HEK293 (cell line): ENCODE data around the gene WDR4.

Experiments used
- CTCF ChIA-PET: fragments of 350-600 bp; formaldehyde crosslinking; extraction: SDS; loops from one replicate; lab custom pipeline; 2021; ENCODE audit warnings: antibody characterized with exemption; lab: Yijun Ruan, JAX
- POLR2A ChIA-PET: fragments of 300-600 bp; formaldehyde crosslinking; extraction: SDS; loops from one replicate; lab custom pipeline; 2020; ENCODE audit warnings: antibody characterized with exemption, inconsistent platforms; lab: Yijun Ruan, JAX
- H3K27ac ChIP-seq: fragments of 200-500 bp; sonication (Bioruptor generic); 2 replicates; pipeline ENCODE4 v1.5.1; 2014; ENCODE audit warnings: low read depth, low read length, control low read depth, inconsistent platforms; ENCODE audit errors: extremely low read depth
- H3K36me3 ChIP-seq, 2 experiments: fragments of 200-500 bp in 1 of 2; sonication (Bioruptor generic) in 1 of 2; 1 replicate in 1 of 2; 2 replicates in 1 of 2; pipeline ENCODE4 v1.5.1; 2014 to 2017; ENCODE audit warnings: inconsistent platforms in 2 of 2, low read length in 2 of 2; ENCODE audit not compliant: control insufficient read depth in 2 of 2, insufficient read depth in 1 of 2
- H3K4me1 ChIP-seq: fragments of 200-500 bp; sonication (Bioruptor generic); 2 replicates; pipeline ENCODE4 v1.5.1; 2014; ENCODE audit warnings: mild to moderate bottlenecking, low read length, inconsistent platforms; ENCODE audit not compliant: control insufficient read depth, insufficient read depth
- H3K4me3 ChIP-seq: 2 replicates; pipeline ENCODE4 v1.5.1; 2011; ENCODE audit warnings: low read depth, mild to moderate bottlenecking, control low read depth, low read length, moderate library complexity
- H3K9me3 ChIP-seq: fragments of 200-500 bp; sonication (Bioruptor generic); 2 replicates; pipeline ENCODE4 v1.5.1; 2014; ENCODE audit warnings: low read depth, low read length, inconsistent platforms; ENCODE audit not compliant: control insufficient read depth, insufficient read depth
- BCL6B ChIP-seq: fragments of 450-650 bp; formaldehyde crosslinking; IDR thresholded peaks from 2 replicates; pipeline ENCODE4 v1.5.1; 2017; ENCODE audit warnings: missing biosample characterization, missing genetic modification characterization
- EGR2 ChIP-seq: fragments of 450-650 bp; formaldehyde crosslinking; IDR thresholded peaks from 2 replicates; pipeline ENCODE4 v1.5.1; 2016; ENCODE audit warnings: low read depth, missing biosample characterization, missing genetic modification characterization
- ELK4 ChIP-seq: IDR thresholded peaks from 2 replicates; pipeline ENCODE4 v1.6.1; 2011; ENCODE audit warnings: mild to moderate bottlenecking, low read depth, low read length, borderline replicate concordance
- GLIS1 ChIP-seq: fragments of 450-650 bp; formaldehyde crosslinking; IDR thresholded peaks from 2 replicates; pipeline ENCODE4 v1.5.1; 2016; ENCODE audit warnings: missing biosample characterization, missing genetic modification characterization
- SALL2 ChIP-seq: fragments of 450-650 bp; formaldehyde crosslinking; IDR thresholded peaks from 2 replicates; pipeline ENCODE4 v1.5.0; 2017; ENCODE audit warnings: missing biosample characterization, mild to moderate bottlenecking, missing genetic modification characterization, borderline replicate concordance
- ZBTB20 ChIP-seq: fragments of 450-650 bp; formaldehyde crosslinking; IDR thresholded peaks from 2 replicates; pipeline ENCODE4 v1.5.1; 2016; ENCODE audit warnings: missing biosample characterization, missing genetic modification characterization
- ZBTB21 ChIP-seq: fragments of 450-650 bp; formaldehyde crosslinking; IDR thresholded peaks from 2 replicates; pipeline ENCODE4 v1.5.1; 2017; ENCODE audit warnings: missing biosample characterization, missing genetic modification characterization
- ZBTB48 ChIP-seq: fragments of 450-650 bp; formaldehyde crosslinking; IDR thresholded peaks from 2 replicates; pipeline ENCODE4 v1.5.1; 2016; ENCODE audit warnings: missing biosample characterization, missing genetic modification characterization
- ZBTB7A ChIP-seq: fragments of 450-650 bp; formaldehyde crosslinking; IDR thresholded peaks from 2 replicates; pipeline ENCODE4 v1.5.1; 2016; ENCODE audit warnings: low read depth, missing biosample characterization, missing genetic modification characterization
- ZNF18 ChIP-seq: fragments of 450-650 bp; formaldehyde crosslinking; IDR thresholded peaks from 2 replicates; pipeline ENCODE4 v1.5.1; 2016; ENCODE audit warnings: missing biosample characterization, missing genetic modification characterization
- ZNF2 ChIP-seq: fragments of 450-650 bp; formaldehyde crosslinking; IDR thresholded peaks from 2 replicates; pipeline ENCODE4 v1.5.1; 2016; ENCODE audit warnings: missing biosample characterization, missing genetic modification characterization
- ZNF221 ChIP-seq: fragments of 450-650 bp; formaldehyde crosslinking; IDR thresholded peaks from 2 replicates; pipeline ENCODE4 v1.5.1; 2017; ENCODE audit warnings: missing biosample characterization, missing genetic modification characterization, borderline replicate concordance
- ZNF23 ChIP-seq: fragments of 450-650 bp; formaldehyde crosslinking; IDR thresholded peaks from 2 replicates; pipeline ENCODE4 v1.5.1; 2016; ENCODE audit warnings: missing biosample characterization, missing genetic modification characterization, borderline replicate concordance
- ZNF324 ChIP-seq: fragments of 450-650 bp; formaldehyde crosslinking; IDR thresholded peaks from 2 replicates; pipeline ENCODE4 v1.5.1; 2016; ENCODE audit warnings: missing biosample characterization, missing genetic modification characterization
- ZNF514 ChIP-seq: fragments of 450-650 bp; formaldehyde crosslinking; IDR thresholded peaks from 2 replicates; pipeline ENCODE4 v1.5.1; 2016; ENCODE audit warnings: missing biosample characterization, missing genetic modification characterization
- ZNF560 ChIP-seq: fragments of 450-650 bp; formaldehyde crosslinking; IDR thresholded peaks from 2 replicates; pipeline ENCODE4 v1.5.1; 2017; ENCODE audit warnings: missing biosample characterization, missing genetic modification characterization, borderline replicate concordance
- ZSCAN5A ChIP-seq: fragments of 450-650 bp; formaldehyde crosslinking; IDR thresholded peaks from 2 replicates; pipeline ENCODE4 v1.5.1; 2016; ENCODE audit warnings: missing biosample characterization, missing genetic modification characterization
- TF ChIP-seq, protein P1 (sequence below): fragments of 450-650 bp; formaldehyde crosslinking; IDR thresholded peaks from 2 replicates; pipeline ENCODE4 v1.5.1; 2016; ENCODE audit warnings: missing biosample characterization, missing genetic modification characterization
- TF ChIP-seq, protein P2 (sequence below): fragments of 450-650 bp; formaldehyde crosslinking; IDR thresholded peaks from 2 replicates; pipeline ENCODE4 v1.5.1; 2017; ENCODE audit warnings: missing biosample characterization, missing genetic modification characterization
- TF ChIP-seq, protein P3 (sequence below): fragments of 450-650 bp; formaldehyde crosslinking; IDR thresholded peaks from 2 replicates; pipeline ENCODE4 v1.5.1; 2016; ENCODE audit warnings: missing biosample characterization, missing genetic modification characterization
- TF ChIP-seq, protein P4 (sequence below): fragments of 450-650 bp; formaldehyde crosslinking; IDR thresholded peaks from 2 replicates; pipeline ENCODE4 v1.5.1; 2016; ENCODE audit warnings: missing biosample characterization, missing genetic modification characterization
- TF ChIP-seq, protein P5 (sequence below): fragments of 450-650 bp; IDR thresholded peaks from 2 replicates; pipeline ENCODE4 v1.5.1; 2018; ENCODE audit warnings: missing biosample characterization, mild to moderate bottlenecking, missing genetic modification characterization

Gene WDR4

DNA sequence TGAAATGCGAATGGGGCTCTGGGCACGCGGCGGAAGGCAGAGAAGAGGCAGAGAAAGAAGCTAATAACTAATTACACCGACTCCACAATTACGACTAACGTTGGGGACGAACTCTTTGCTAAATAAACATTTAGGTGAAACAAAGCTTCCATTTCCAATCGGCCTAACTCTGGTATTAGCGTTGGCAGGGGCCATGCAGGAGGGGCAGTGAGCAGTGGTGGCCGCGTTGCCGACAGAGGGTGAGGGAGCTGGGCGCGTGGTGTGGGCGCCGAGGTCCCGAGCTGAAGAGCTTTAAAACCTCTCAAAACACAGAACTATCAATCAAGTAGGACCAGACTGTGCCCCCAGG, 13.2 kb upstream of the WDR4 start:
- Histone ChIP-seq H3K9me3 (no peaks in the 10 kb centered on the region), H3K36me3 (peaks cover 16 to 26% of the 10 kb centered on the region in 2 experiments), H3K4me3 (peak overlapping the region; percentile 39), H3K4me1 (peaks cover 3% of the 10 kb centered on the region; the same call in 1 of the 2 replicates), H3K27ac (peak overlapping the region; percentile 80)
- ChIA-PET CTCF (interaction anchor here (0.5 to 0.8 kb wide), 3 partner anchors 127 to 285 kb away, joined by 3 to 4 read pairs (median 3); no protein-coding TSS in a partner anchor), POLR2A (interaction anchor here (0.7 to 2.6 kb wide), 13 partner anchors 8 to 379 kb away, joined by 3 to 23 read pairs (median 4); partner anchors contain the start of genes PKNOX1 and SLC37A1)
- TF ChIP-seq BCL6B (tag by site-specific recombination) (no peak), ZNF324 (tag by site-specific recombination) (no peak; the same call in 1 of the 2 replicates), ZNF2 (tag by site-specific recombination) (0 out of 2 replicates have a peak, but pooled peaks have one; percentile 44), ZBTB48 (tag by site-specific recombination) (peak; percentile 70), ZNF514 (tag by site-specific recombination) (no peak), ZBTB7A (tag by site-specific recombination) (no peak), GLIS1 (no peak), ZNF221 (tag by site-specific recombination) (no peak), ZBTB20 (tag by site-specific recombination) (no peak), ZNF23 (tag by site-specific recombination) (no peak), ZNF18 (tag by site-specific recombination) (no peak), SALL2 (tag by site-specific recombination) (no peak), ZBTB21 (tag by site-specific recombination) (peak; percentile 62; the same call in 1 of the 2 replicates), ELK4 (no peak), ZSCAN5A (tag by site-specific recombination) (peak; percentile 89), EGR2 (no peak), ZNF560 (tag by site-specific recombination) (no peak)
- TF ChIP-seq, protein P1, sequence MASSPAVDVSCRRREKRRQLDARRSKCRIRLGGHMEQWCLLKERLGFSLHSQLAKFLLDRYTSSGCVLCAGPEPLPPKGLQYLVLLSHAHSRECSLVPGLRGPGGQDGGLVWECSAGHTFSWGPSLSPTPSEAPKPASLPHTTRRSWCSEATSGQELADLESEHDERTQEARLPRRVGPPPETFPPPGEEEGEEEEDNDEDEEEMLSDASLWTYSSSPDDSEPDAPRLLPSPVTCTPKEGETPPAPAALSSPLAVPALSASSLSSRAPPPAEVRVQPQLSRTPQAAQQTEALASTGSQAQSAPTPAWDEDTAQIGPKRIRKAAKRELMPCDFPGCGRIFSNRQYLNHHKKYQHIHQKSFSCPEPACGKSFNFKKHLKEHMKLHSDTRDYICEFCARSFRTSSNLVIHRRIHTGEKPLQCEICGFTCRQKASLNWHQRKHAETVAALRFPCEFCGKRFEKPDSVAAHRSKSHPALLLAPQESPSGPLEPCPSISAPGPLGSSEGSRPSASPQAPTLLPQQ (tag by site-specific recombination): peak; percentile 20
- TF ChIP-seq, protein P2, sequence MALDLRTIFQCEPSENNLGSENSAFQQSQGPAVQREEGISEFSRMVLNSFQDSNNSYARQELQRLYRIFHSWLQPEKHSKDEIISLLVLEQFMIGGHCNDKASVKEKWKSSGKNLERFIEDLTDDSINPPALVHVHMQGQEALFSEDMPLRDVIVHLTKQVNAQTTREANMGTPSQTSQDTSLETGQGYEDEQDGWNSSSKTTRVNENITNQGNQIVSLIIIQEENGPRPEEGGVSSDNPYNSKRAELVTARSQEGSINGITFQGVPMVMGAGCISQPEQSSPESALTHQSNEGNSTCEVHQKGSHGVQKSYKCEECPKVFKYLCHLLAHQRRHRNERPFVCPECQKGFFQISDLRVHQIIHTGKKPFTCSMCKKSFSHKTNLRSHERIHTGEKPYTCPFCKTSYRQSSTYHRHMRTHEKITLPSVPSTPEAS: 0 out of 2 replicates have a peak, but pooled peaks have one; percentile 17
- TF ChIP-seq, protein P3, sequence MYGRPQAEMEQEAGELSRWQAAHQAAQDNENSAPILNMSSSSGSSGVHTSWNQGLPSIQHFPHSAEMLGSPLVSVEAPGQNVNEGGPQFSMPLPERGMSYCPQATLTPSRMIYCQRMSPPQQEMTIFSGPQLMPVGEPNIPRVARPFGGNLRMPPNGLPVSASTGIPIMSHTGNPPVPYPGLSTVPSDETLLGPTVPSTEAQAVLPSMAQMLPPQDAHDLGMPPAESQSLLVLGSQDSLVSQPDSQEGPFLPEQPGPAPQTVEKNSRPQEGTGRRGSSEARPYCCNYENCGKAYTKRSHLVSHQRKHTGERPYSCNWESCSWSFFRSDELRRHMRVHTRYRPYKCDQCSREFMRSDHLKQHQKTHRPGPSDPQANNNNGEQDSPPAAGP (tag by site-specific recombination): no peak
- TF ChIP-seq, protein P4, sequence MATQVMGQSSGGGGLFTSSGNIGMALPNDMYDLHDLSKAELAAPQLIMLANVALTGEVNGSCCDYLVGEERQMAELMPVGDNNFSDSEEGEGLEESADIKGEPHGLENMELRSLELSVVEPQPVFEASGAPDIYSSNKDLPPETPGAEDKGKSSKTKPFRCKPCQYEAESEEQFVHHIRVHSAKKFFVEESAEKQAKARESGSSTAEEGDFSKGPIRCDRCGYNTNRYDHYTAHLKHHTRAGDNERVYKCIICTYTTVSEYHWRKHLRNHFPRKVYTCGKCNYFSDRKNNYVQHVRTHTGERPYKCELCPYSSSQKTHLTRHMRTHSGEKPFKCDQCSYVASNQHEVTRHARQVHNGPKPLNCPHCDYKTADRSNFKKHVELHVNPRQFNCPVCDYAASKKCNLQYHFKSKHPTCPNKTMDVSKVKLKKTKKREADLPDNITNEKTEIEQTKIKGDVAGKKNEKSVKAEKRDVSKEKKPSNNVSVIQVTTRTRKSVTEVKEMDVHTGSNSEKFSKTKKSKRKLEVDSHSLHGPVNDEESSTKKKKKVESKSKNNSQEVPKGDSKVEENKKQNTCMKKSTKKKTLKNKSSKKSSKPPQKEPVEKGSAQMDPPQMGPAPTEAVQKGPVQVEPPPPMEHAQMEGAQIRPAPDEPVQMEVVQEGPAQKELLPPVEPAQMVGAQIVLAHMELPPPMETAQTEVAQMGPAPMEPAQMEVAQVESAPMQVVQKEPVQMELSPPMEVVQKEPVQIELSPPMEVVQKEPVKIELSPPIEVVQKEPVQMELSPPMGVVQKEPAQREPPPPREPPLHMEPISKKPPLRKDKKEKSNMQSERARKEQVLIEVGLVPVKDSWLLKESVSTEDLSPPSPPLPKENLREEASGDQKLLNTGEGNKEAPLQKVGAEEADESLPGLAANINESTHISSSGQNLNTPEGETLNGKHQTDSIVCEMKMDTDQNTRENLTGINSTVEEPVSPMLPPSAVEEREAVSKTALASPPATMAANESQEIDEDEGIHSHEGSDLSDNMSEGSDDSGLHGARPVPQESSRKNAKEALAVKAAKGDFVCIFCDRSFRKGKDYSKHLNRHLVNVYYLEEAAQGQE (tag by site-specific recombination): no peak
- TF ChIP-seq, protein P5, sequence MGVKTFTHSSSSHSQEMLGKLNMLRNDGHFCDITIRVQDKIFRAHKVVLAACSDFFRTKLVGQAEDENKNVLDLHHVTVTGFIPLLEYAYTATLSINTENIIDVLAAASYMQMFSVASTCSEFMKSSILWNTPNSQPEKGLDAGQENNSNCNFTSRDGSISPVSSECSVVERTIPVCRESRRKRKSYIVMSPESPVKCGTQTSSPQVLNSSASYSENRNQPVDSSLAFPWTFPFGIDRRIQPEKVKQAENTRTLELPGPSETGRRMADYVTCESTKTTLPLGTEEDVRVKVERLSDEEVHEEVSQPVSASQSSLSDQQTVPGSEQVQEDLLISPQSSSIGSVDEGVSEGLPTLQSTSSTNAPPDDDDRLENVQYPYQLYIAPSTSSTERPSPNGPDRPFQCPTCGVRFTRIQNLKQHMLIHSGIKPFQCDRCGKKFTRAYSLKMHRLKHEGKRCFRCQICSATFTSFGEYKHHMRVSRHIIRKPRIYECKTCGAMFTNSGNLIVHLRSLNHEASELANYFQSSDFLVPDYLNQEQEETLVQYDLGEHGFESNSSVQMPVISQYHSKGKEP (tag by site-specific recombination): peak; percentile 11; the same call in 1 of the 2 replicates
